Measurements from ENCODE around the gene ACTL7A. TPM values are rescaled to one million over a fixed set of nuclear protein-coding genes. Genes with fewer than 3 reads are reported as not detected.

The ACTL7A gene
- total and polyA plus RNA-seq, 9 of the 15 experiments (the other 6 are each of a cell fraction or from before 2014, with no cell fraction given), result not detected

GRCh38 chr9:108903420-108904103, 41.5 kb downstream of the ACTL7A start (continued):
- TF ChIP-seq NCOA1 (IDR thresholded peaks at IDR 0.05; ENCODE audit: low read depth) (peak; percentile 72; the same call in 1 of the 2 replicates), VEZF1 (CRISPR knock-in tag; IDR thresholded peaks at IDR 0.05) (peak; percentile 48; the same call in 1 of the 2 replicates), ATF4 (CRISPR knock-in tag; IDR thresholded peaks at IDR 0.05) (peak; percentile 45; the same call in 1 of the 2 replicates), MBD1 (CRISPR knock-in tag; IDR thresholded peaks at IDR 0.05) (no peak), SMAD4 (CRISPR knock-in tag; conservative IDR thresholded peaks at IDR 0.05) (peak; percentile 62; the same call in 1 of the 2 replicates), POLR2AphosphoS2 (IDR thresholded peaks at IDR 0.05; ENCODE audit: low read length) (no peak), ELF4 (CRISPR knock-in tag; IDR thresholded peaks at IDR 0.05) (peak; percentile 26; the same call in 1 of the 2 replicates), SAP30 (IDR thresholded peaks at IDR 0.05; ENCODE audit: borderline replicate concordance, insufficient read depth, low read depth, low read length, poor library complexity, severe bottlenecking) (no peak), TAF15 (IDR thresholded peaks at IDR 0.05; ENCODE audit: low read depth, low read length) (no peak), TAL1 (IDR thresholded peaks at IDR 0.05) (peak; percentile 56; the same call in 1 of the 2 replicates), HEY1 (CRISPR knock-in tag; IDR thresholded peaks at IDR 0.05; ENCODE audit: borderline replicate concordance) (no peak), ATF3 (IDR thresholded peaks at IDR 0.05) (peak; percentile 92), ATF3 (CRISPR knock-in tag; conservative IDR thresholded peaks at IDR 0.05) (no peak), ZEB2 (IDR thresholded peaks at IDR 0.05) (peak; percentile 74; the same call in 1 of the 2 replicates), MNT (conservative IDR thresholded peaks at IDR 0.05) (no peak), ZNF57 (CRISPR knock-in tag; IDR thresholded peaks at IDR 0.05) (no peak), TFE3 (CRISPR knock-in tag; IDR thresholded peaks at IDR 0.05) (no peak), CTBP1 (IDR thresholded peaks at IDR 0.05; ENCODE audit: borderline replicate concordance) (peak; percentile 56; the same call in 1 of the 2 replicates), ADNP (tag; IDR thresholded peaks at IDR 0.05) (no peak)

Data from K562 (cell line).